ENCODE results near the gene PRKCI. TPM values are rescaled to one million over a fixed set of nuclear protein-coding genes. Genes with fewer than 3 reads are reported as not detected.
"Not testable (repeated sequence)": the region's sequence is repeated elsewhere in the genome, so short reads cannot be mapped to it uniquely, and the experiment has no call there.

Gene PRKCI
- total RNA-seq (2014; rRNA removed; shearing (Covaris generic)) = 33.3 and 37.4 TPM in 2 replicates

DNA sequence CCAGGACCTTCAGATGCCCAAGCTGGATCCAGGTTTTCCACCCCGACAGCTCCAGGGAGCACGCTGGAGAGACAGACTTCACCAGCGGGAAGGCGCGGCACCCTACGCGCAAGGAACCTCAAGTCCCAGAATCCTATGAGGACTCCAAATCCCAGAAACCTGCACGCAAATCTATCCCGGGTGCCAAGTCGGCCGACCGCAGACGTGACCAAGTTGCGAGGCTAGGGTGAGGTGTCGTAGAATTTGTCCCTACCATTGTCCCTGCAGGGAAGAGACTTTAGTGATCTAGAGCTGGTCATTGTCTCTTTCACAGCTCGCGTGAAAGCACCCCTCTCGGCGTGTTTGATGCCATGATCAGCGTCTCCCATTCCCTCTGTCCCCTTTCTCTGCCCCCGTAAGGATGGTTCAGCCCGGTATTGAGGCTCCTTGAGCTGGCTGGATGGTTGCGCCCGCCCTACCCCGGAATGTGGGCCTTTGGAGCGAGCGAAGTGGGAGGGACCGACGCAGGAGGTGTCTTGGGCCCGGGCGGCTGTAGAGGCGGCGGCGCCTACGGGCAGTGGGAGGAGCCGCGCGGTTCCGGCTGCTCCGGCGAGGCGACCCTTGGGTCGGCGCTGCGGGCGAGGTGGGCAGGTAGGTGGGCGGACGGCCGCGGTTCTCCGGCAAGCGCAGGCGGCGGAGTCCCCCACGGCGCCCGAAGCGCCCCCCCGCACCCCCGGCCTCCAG, at the start of gene PRKCI:
PRKCI (plus strand) TSS at position 501 of the 723 bp plus-strand sequence. CDS start 246 bp downstream, outside the sequence.
- DNase-seq (ENCODE audit: low spot score) = peak; percentile 100

DNA sequence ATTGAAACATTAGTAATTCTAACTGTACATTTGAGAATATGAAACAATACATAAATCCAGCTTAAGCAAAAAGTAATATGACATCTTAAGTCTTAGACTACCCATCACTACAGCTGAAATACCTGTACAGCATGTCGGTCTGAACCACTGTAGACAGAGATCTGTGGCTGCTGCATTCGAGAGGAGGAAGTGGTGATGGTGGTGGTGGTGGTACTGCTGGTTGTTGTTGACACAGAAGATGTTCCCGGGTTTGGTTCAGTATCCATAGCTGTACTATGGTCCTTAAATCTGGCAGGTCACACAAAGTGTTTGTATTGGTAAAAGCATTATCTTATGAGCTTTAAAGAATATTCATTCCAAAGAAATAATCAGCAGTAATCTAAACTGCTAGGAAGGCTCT, 43.6 kb upstream of the PRKCI start:
- no peak for DNase-seq (ENCODE audit: low spot score)

DNA sequence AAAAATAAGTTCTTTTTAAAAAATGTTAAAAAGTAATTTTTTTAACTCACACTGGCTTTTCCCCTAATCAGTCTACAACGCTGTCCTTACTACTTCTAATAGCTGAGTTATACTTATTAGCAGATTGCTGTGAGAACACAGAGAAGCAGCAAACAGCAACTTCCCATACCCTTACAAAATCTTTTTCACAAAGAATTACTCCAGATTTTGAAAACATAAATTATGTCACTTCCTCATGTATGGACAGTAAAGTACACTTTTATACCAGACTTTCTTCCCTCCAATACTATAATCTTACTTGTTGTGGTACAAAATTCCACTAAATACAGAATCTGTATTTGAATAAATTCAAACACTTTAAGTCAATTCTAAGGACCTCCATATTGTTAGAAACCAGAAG, 42.8 kb upstream of the PRKCI start:
- no peak for DNase-seq (ENCODE audit: low spot score)

DNA sequence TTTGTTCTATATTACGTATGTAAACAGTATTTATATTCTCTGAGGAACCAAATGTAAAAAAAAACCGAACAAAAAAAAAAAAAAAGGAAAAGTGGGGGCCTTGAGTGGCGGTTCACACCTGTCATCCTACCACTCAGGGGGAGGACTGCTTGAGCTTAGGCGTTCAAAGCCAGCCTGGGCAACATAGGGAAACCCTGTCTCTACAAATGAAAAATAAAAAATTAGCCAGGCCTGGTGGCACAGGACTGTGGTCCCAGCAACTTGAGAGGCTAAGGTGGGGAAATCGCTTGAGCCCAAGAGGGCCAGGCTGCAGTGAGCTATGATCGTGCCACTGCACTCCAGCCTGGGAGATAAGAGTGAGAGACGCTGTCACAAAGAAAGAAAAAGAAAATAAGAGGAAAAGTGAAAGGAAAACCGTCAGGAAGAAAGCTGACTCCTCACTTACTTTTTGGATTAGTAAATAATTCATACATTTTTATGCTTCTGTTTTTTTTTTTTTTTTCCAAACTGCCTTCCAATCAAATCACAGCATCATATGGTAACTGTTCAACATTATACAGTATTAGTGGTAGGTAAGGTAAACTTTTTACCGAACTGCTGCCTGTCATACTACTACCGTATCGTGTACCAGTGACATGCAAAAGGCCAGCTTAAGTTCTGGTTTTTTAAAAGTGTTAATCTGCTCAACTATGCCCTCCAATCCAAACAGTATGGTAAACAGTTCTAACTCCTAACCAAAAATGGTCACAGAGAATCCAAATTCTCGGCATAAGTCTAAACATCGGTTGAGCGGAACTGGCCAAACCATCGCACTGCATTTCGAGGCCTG, 41.9 kb upstream of the PRKCI start:
- DNase-seq (ENCODE audit: low spot score) = peak; percentile 76

DNA sequence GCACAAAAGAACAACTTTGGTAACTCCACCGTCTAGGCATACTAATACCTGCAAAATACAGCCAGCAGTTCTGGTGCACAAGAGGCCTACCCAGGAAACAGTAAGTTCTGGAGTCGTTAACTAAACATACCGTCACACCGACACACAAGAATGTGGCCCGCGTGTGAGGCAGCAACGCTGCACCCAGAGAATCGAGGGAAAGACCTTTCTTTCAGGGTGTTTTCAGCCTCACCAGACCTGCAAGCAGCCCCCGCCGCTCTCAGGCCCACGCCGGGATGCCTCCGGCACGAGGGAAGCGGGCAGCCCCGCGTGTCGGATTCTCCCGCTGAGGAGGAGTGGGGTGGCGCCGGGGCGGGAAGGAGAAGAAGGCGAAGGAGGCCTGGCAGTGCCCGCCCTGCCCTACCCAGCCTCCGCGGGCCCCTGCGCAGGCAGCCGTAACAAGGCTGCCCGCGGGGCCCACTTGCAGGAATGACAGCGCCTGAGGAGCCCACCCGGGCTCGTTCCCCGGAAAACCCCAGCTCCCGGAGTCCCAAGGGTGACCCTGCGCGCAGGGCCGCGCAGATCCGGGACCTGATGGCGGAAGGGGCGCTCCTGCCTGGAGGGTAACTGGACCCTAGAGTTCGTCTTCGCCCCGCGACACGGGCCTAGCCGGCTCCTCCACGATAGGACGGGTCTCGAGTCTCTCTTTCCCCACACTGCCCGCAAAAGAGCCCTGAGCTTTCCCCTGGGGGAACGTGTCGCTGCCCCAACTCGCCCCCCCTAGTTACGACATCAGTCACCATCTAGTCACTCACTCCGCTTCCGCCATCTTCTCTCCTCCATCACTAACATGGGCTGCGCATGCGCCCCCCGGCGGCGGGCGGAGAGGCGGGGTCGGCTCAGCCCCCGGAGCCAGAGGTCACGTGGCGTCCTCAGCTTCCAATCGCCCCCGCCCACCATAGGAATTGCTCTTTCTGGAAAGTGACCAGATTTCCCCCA, 41.0 kb upstream of the PRKCI start, which contains the start of gene PHC3:
PHC3 (minus strand) TSS at position 826 of the 978 bp plus-strand sequence; CDS start at position 808, 18 bp downstream.
- peak; percentile 96 for DNase-seq (ENCODE audit: low spot score)

DNA sequence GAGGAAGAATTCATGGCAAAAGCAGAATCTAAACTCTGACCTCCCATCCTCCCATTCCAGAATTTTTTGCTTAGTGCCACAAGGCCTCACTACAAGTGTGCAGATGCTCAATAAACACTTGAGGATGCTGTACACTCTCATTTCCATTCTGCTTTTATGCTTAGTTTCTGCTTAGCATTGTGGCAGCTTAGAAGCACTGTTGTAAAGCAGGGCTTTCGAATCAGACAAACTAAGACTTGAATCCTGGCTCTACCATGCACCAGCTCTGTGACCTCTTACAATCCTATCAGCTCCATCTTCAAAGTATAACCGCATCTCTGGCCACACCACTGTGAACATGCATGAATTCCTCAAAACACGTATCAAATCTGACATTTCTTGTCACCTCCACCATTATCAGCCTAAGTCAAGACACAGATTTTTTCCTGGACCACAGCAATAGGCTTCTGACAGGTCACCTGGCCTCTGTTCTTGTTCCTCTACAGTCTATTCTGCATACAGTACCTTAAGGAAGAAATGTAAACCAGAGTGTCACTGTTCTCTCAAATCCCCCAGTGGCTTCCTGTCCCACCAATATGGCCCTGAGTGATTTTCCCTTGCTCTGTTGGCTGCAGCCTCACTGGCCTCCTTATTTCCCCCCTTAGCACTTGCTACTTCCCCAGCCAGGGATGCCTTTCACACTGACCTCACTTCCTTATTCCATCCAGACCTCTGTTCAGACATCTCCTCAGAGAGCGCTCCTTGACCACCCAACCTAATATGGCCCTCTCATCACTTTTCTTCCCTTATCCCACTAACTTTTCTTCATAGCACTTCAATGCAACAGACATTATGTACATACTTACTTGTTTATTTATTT, 32.6 kb upstream of the PRKCI start:
- DNase-seq (ENCODE audit: low spot score) = no peak

DNA sequence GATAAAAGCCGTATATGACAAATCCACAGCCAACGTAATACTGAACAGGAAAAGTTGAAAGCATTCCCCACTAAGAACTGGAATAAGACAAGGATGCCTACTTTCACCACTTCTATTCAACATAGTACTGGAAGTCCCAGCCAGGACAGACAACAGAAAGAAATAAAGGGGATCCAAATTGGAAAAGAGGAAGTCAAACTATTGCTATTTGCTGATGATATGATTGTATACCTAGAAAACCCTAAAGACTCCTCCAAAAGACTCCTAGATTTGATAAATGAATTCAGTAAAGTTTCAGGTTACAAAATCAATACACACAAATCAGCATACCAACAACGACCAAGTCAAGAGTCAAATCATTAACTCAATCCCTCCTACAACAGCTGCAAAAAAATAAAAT, 26.5 kb upstream of the PRKCI start:
- DNase-seq (ENCODE audit: low spot score) = not testable (repeated sequence)

DNA sequence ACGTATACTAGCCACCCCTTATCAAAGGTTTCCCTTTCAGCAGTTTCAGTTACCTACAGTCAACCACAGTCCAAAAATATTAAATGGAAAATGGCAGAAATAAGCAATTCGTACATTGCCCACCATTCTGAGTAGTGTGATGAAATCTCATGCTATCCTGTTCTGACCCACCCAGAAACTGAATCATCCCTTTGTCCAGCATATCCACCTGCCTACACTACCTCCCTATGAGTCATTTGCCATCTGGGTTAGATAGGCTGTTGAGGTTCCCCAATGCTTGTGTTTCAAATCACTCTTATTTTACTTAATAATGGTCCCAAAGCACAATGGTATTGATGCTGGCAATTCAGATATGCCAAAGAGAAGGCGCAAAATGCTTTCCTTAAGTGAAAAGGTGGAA, 25.4 kb upstream of the PRKCI start:
- DNase-seq (ENCODE audit: low spot score) = peak; percentile 70

DNA sequence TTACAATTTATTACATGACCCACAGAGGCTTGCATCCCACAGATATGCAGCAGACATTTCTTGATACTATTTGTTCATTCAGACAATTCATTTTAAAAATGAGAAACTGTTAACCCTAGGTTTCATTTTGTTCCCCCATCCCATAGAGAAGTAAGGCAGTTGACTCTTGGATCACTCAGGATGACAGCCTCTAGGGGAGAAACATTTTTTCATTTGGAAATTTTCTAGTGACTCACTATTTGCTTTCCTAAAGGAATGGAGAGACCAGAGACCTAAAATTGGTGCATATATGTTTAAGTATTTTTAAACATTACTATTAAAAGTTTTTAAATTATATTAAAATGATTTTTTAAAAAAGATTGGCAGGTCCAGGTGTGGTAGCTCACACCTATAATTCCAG, 21.2 kb upstream of the PRKCI start:
- DNase-seq (ENCODE audit: low spot score) = no peak

DNA sequence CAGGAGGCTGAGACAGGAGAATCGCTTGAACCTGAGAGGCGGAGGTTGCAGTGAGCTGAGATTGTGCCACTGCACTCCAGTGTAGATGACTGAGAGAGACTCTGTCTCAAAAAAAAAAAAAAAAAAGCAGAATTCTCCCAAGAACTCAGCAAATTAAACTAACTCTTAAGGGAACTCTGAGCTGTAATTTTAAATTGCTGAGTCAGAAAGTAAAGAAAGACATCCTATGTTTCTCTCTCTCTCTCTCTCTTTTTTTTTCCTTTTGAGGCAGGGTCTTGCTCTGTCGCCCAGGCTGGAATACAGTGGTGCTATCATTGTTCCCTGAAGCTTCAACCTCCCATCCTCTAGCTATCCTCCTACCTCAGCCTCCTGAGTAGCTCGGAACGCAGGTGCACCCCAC, 20.7 kb upstream of the PRKCI start:
- no peak for DNase-seq (ENCODE audit: low spot score)

DNA sequence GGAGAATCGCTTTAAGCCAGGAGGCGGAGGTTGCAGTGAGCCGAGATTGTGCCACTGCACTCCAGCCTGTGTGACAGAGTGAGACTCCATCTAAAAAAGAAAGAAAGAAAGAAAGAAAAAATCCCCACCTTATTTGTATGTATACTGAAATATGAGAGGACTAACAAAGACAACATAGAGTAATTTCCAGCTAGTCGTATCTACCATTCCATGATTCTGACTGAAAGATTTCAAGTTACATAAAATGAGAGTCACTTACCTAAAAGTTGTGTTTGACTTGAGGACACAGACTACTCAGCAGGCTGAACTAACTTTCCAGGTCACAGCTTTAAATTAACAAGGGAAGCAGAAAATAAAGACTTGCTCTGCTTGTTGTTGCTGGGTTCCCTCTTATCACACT, 18.8 kb upstream of the PRKCI start:
- no peak for DNase-seq (ENCODE audit: low spot score)

DNA sequence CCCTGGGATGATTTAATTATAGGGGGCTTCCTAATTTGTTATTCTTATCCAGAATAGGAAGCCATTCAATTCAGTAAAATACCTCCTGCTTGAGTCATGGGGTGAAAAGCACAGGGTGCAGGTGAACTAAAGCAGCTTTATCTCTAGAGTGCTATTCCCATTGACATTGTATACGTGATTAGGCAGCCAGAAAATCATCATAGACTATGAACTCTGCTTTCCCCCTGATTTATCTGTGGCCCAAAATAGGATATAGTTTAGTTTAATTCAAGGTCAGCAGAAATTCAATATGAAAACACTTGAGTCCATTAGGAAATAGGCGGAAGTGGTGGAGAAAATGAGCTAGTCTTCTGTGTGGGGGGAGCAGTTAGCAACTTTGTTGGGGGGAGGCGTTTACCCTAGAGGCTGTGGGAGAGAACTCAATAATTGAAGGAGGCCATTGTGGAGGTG, 18.2 kb upstream of the PRKCI start:
- no peak for DNase-seq (ENCODE audit: low spot score)

DNA sequence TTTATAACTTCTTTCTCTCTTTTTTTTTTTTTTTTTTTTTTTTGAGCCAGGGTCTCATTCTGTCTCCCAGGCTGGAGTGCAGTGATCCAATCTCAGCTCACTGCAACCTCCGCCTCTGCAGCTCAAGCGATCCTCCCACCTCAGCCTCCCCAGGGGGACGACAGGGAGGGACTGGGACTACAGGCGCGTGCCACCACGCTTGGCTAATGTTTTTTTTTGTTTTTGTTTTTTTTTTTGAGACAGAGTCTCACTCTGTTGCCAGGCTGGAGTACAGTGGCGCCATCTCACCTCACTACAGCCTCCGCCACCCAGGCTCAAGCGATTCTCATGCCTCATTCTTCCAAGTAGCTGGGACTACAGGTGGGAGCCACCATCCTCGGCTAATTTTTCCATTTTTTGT, 17.7 kb upstream of the PRKCI start:
- DNase-seq (ENCODE audit: low spot score) = no peak

DNA sequence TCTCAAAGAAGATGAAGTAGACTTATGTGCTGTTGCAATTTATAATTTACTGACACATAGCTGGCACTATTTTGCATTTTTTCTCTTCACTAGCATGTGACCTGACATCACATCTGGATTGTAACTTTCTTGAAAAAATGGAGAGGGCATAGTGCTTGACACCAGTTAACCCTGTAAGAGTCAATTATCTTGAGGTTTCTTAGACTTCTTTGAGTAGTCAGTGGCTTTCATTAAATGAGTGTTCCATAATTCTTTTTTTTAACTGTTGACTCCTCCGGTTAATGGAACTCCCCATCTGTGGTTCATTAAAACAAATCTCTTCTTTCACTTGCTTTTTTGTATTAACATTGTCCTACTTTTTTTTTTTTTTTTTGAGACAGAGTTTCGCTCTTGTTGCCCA, 16.9 kb upstream of the PRKCI start:
- DNase-seq (ENCODE audit: low spot score) = no peak

DNA sequence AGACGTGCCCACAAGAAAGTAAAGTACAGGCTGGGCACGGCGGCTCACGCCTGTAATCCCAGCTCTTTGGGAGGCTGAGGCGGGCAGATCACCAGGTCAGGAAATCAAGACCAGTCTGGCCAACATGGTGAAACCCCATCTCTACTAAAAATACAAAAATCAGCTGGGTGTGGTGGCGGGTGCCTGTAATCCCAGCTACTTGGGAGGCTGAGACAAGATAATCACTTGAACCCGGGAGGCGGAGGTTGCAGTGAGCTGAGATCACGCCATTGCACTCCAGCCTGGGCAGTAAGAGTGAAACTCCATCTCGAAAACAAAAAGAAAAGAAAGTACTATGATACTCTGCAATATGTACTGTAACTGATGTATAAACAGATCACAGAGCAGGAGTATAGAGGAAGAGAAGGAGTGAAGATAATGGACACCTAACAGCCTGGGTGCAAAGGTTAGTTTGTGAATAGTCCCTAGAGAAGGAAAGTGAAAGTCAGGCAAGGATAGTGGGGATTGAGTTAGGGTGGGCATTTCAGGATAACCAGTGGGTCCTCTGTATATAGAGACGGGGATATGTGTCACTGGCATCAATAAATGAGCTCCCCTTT, 16.0 kb upstream of the PRKCI start:
- not testable (repeated sequence) for DNase-seq (ENCODE audit: low spot score)

DNA sequence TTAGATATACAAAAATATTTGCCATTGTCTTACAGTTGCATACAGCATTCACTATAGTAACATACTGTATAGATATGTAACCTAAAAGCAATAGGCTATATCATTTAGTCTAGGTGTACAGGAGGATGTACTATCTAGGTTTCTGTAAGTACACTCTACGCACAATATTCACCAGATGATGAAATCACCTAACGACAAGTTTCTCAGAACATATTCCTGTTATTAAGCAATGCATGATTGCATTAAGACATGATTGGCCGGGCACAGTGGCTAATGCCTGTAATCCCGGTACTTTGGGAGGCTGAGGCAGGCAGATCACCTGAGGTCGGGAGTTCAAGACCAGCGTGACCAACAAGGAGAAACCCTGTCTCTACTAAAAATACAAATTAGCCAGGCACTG, 14.5 kb upstream of the PRKCI start:
- DNase-seq (ENCODE audit: low spot score) = no peak

DNA sequence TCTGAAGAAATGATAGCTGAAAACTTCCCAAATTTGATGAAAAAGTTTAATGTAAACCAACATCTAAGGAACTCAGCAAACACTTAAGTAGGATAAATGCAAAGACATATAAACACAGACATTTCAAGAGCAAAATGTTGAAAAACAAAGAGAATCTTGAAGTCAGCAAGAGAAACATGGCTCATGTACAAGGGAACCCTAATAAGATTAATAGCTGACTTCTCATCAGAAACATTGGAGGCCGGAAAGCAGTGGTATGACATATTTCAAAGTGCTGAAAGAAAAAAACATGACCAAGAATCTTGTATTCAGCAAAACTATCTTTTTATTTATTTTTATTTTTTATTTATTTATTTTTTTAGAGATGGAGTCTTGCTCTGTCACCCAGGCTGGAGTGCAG, 10.6 kb upstream of the PRKCI start:
- no peak for DNase-seq (ENCODE audit: low spot score)

DNA sequence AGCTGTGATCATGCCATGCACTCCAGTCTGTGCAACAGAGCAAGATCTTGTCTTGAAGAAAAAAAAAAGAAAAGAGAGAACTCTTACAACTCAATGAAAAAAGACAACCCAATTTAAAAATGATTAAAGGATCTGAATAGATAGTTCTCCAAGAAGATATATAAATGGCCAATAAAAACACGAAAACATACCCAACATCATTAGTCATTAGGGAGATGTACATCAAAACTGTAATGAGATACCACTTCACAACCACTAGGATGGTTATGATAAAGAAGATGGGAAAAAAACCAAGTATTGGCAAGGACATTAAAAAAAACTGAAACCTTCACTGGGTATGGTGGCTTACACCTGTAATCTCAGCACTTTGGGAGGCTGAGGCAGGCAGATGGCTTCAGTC, 2.4 kb upstream of the PRKCI start:
- DNase-seq (ENCODE audit: low spot score) = no peak

DNA sequence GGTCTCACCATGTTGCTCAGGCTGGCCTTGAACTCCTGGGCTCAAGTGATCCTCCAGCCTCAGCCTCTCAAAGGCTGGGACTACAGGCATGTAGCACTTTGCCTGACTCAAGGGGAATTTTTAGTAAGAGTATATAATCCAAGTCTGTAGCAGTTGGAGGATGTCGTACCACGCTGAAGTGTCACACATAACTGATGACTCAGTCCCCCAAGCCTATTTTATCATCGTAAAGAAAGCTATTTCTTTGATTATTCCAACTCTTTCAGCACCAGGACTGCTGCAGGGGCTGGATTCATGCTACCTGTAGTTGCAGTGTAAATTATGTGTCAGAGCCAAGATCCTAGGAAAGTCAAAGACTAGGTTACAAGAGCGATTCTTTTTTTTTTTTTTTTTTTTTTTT, 1.4 kb upstream of the PRKCI start:
- DNase-seq (ENCODE audit: low spot score) = no peak

All from HT-29 (cell line).